Bronchial epithelial cell (primary cell): ENCODE results near the gene DUSP2. TPM values are rescaled to one million over a fixed set of nuclear protein-coding genes. Genes with fewer than 3 reads are reported as not detected.

Experiments used
- DNase-seq: peaks from one replicate; pipeline ENCODE4 v3.0.0-alpha.2; 2010; ENCODE audit warnings: low read depth
- FAIRE-seq: peaks from 2 replicates; lab custom pipeline; 2011; peaks lifted over from hg19 to GRCh38; lab: Jason Lieb, UNC
- H3K27me3 ChIP-seq: 2 replicates; pipeline ENCODE4 v1.5.1; 2011; ENCODE audit warnings: low read length; ENCODE audit not compliant: control insufficient read depth, insufficient read depth
- H3K36me3 ChIP-seq: 2 replicates; pipeline ENCODE4 v1.5.1; 2011; ENCODE audit warnings: low read length; ENCODE audit not compliant: control insufficient read depth, insufficient read depth
- H3K4me3 ChIP-seq: 2 replicates; pipeline ENCODE4 v1.5.1; 2011; ENCODE audit warnings: mild to moderate bottlenecking, low read depth, low read length, control low read depth
- total RNA-seq: library from RNA; depleted of rRNA; stranded (reverse); fragments of >200 nt; gene quantifications from 2 replicates; pipeline ENCODE4 v1.2.1, GENCODE V29; 2014
- TF ChIP-seq, protein P1 (sequence below): IDR thresholded peaks from 2 replicates; pipeline ENCODE4 v1.5.1; 2011; ENCODE audit warnings: mild to moderate bottlenecking, moderate library complexity, low read length, control low read depth, inconsistent platforms; ENCODE audit not compliant: insufficient read depth, severe bottlenecking

Gene DUSP2
- total RNA-seq, 1 donor from 2014 or later: 5.3 TPM

DNA sequence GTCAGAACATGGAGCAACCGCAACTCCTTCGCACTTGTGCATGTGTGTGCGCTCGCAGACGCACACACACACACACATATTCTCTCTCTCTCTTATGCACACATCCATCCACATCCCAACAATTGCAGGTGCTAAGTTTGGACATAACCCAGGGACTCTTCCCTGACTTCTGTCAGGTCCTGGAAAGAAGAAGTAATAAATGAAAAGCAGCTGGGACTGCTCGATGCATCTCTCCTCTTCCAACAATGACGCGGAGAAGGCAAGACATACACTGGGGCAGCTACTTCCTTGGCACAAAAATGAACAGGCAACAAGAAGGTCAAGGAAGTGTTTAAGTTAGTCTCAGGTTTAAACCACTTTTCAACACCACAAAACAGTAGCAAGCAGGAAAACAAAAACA, 39.7 kb upstream of the DUSP2 start:
- DNase-seq: no peak
- no peak for FAIRE-seq
- Histone ChIP-seq H3K27me3 (no peaks in the 10 kb centered on the region), H3K4me3 (no peak overlapping the region), H3K36me3 (peaks cover 8% of the 10 kb centered on the region)
- TF ChIP-seq, protein P1, sequence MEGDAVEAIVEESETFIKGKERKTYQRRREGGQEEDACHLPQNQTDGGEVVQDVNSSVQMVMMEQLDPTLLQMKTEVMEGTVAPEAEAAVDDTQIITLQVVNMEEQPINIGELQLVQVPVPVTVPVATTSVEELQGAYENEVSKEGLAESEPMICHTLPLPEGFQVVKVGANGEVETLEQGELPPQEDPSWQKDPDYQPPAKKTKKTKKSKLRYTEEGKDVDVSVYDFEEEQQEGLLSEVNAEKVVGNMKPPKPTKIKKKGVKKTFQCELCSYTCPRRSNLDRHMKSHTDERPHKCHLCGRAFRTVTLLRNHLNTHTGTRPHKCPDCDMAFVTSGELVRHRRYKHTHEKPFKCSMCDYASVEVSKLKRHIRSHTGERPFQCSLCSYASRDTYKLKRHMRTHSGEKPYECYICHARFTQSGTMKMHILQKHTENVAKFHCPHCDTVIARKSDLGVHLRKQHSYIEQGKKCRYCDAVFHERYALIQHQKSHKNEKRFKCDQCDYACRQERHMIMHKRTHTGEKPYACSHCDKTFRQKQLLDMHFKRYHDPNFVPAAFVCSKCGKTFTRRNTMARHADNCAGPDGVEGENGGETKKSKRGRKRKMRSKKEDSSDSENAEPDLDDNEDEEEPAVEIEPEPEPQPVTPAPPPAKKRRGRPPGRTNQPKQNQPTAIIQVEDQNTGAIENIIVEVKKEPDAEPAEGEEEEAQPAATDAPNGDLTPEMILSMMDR: no peak

DNA sequence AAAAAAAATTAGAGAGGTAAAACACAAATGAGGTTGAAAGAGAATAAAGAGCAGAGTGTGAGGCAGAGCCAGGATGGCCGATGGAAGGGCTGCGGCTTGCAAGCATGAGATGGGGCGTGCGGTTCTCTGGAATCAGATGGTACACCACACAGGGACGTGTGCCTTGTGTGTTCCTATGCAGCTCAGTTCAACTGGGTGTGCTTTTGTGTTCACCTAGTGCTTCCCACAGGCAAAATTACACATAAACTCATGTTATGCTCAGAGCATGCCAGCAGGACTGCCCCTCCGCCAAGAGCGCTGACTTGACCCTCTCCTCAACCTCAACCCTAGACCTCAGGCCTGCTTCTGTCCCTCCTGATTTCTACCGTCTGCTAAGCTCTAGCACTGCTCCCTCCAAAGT, 38.9 kb upstream of the DUSP2 start:
- TF ChIP-seq, protein P1: no peak
- Histone ChIP-seq H3K36me3 (peaks cover 8% of the 10 kb centered on the region), H3K27me3 (no peaks in the 10 kb centered on the region), H3K4me3 (no peak overlapping the region)
- FAIRE-seq: no peak
- no peak for DNase-seq

DNA sequence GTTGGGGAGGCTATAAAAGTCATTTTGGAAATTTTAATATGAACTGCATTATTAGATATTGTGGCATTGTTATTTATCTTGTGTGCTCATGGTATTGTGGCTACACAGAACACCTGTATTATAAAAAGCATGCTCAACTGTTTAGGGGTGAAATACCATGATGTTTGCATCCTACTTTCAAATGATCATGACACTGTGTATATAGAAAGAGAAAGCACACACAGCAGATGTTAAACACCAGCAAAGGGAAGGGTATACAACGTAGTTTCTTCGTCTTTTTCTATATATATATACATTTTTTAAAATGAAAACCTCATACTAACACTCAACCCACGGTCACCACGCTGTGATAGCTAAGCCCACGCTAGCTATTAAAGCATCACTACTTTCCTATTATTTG, 36.3 kb upstream of the DUSP2 start:
- FAIRE-seq: no peak
- Histone ChIP-seq H3K27me3 (no peaks in the 10 kb centered on the region), H3K4me3 (no peak overlapping the region), H3K36me3 (peaks cover 2% of the 10 kb centered on the region)
- DNase-seq: no peak
- TF ChIP-seq, protein P1: no peak

DNA sequence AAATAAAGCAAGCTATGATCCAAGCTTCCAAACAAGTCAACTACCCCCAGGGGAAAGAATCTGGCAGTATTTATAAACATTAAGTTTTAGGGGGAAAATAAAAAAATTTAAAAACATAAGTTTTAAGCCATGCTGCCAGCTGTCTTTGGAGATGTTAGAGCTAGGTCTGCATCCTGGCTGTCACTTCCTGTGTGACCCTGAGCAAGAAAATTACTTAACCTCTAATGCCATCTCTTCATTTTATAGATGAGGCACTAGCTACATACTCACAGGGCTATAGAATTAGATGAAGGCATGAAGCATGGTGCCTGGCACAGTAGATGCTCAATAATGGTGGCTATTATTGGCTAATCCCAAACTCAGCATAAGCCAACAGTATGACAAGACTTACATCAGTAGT, 35.3 kb upstream of the DUSP2 start:
- no peaks in the 10 kb centered on the region for H3K36me3 ChIP-seq
- FAIRE-seq: no peak
- DNase-seq: no peak

DNA sequence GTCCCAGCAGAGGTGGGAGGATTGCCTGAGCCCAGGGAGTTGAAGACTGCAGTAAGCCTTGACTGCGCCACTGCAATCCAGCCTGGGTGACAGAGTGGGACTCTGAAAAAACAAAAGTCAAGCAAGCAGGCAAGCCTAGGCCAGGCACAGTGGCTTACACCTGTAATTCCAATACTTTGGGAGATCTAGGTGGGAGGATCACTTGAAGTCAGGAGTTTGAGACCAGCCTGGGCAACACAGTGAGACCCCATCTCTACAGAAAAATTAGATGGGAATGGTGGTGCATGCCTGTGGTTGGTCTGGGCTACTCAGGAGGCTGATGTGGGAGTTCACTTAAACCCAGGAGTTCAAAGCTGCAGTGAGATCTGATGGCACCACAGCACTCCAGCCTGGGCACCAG, 34.8 kb upstream of the DUSP2 start:
- H3K36me3 ChIP-seq: no peaks in the 10 kb centered on the region
- DNase-seq (no peak), FAIRE-seq (no peak)
- no peak overlapping the region for H3K4me3 ChIP-seq
- H3K27me3 ChIP-seq: no peaks in the 10 kb centered on the region
- TF ChIP-seq, protein P1: no peak

More for the DNA sequence above, 35.3 kb upstream of the DUSP2 start:
- Histone ChIP-seq H3K27me3 (no peaks in the 10 kb centered on the region), H3K4me3 (no peak overlapping the region)
- TF ChIP-seq, protein P1: no peak

DNA sequence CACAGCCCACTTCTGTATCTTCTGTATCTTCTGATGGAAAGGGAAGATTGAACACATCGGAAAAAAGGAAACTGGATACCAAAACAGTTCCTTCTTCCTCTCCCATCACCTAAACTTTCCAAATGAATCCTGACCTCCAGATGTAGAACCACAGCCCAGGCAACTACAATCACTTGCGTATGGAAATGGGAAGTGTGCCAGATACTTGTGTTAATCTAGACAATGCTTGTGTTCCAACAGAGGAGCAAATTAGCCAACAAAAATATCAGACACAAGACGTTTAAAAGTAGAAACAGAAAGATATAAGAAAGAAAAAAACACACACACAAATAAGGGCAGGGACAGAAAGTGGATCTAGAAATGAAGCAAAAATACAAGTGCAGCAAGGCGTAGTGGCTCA, 31.4 kb upstream of the DUSP2 start:
- Histone ChIP-seq H3K4me3 (no peak overlapping the region), H3K27me3 (no peaks in the 10 kb centered on the region), H3K36me3 (no peaks in the 10 kb centered on the region)
- DNase-seq: no peak
- TF ChIP-seq, protein P1: no peak
- no peak for FAIRE-seq
